Astrocyte of the cerebellum (primary cell): ENCODE data around the gene IER5L.
A peak's percentile ranks its signal among the peaks of the same experiment; 100 is the strongest.

ENCODE experiments used
- DNase-seq: peaks from one replicate; pipeline ENCODE4 v3.0.0-alpha.2; 2011; ENCODE audit warnings: low read depth
- H3K4me3 ChIP-seq: 2 replicates; pipeline ENCODE4 v1.5.1; 2011; ENCODE audit warnings: mild to moderate bottlenecking, low read depth, low read length, moderate library complexity
- CTCF ChIP-seq: IDR thresholded peaks from 2 replicates; pipeline ENCODE4 v1.5.1; 2012; ENCODE audit warnings: low read length, low read depth, moderate library complexity, mild to moderate bottlenecking; ENCODE audit errors: missing control alignments
- in situ Hi-C: cut with HindIII; loops from 2 replicates; pipeline ENCODE4 v1.10.0; 2017; ENCODE audit warnings: low sequenced_read_pairs

Gene IER5L

GRCh38 chr9:129174724-129175514 lies 3.1 kb downstream of the IER5L start:
- in situ Hi-C loops = loop anchor here (5.0 kb wide), 1 partner anchor 62 kb away; no protein-coding TSS in a partner anchor

GRCh38 chr9:129174102-129174723 lies 3.8 kb downstream of the IER5L start:
- DNase-seq = peak; percentile 86
- peak; percentile 98 for TF ChIP-seq CTCF
- in situ Hi-C loops = loop anchor here (5.0 kb wide), 1 partner anchor 63 kb away; no protein-coding TSS in a partner anchor
- H3K4me3 ChIP-seq = peak overlapping the region; percentile 94

More at GRCh38 chr9:129174724-129175514, 3.1 kb downstream of the IER5L start:
- peak; percentile 27 for TF ChIP-seq CTCF
- H3K4me3 ChIP-seq = peak overlapping the region; percentile 94
- peak; percentile 48 for DNase-seq

GRCh38 chr9:129173296-129174101 lies 4.6 kb downstream of the IER5L start:
- H3K4me3 ChIP-seq = peak overlapping the region; percentile 94
- no peak for DNase-seq
- in situ Hi-C loops = loop anchor here (5.0 kb wide), 1 partner anchor 64 kb away; no protein-coding TSS in a partner anchor
- TF ChIP-seq CTCF = no peak

- DNase-seq = no peak
- no peak for TF ChIP-seq CTCF
- H3K4me3 ChIP-seq = no peak overlapping the region
- in situ Hi-C loops = loop anchor here (5.0 kb wide), 1 partner anchor 64 kb away; no protein-coding TSS in a partner anchor
Observed at GRCh38 chr9:129172816-129173215, 5.2 kb downstream of the IER5L start.

GRCh38 chr9:129171993-129172751 lies 5.9 kb downstream of the IER5L start:
- in situ Hi-C loops = loop anchor here (5.0 kb wide), 1 partner anchor 65 kb away; no protein-coding TSS in a partner anchor
- no peak for DNase-seq
- no peak for TF ChIP-seq CTCF
- no peak overlapping the region for H3K4me3 ChIP-seq

DNA sequence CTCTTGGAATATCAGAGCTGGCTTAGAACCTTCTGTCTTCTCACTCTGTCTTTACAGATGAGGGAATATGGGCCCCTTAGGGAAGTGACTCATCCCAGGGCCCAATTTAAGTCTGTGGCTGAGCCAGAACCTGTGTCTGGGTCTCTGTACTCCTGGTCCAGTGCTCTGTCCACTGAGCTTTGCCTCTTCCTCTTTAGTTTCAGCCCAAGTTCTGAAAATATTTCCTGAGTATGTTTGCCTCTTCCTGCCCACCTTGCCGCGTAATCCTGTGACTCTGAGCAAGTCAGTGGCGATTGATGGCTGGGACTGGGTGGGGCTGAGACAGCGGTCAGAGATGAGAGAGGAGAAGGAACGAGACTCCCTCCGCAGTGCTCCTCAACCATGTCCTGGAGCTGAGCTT lies 7.8 kb downstream of the IER5L start:
- no peak for DNase-seq
- no peak for TF ChIP-seq CTCF
- in situ Hi-C loops = loop anchor here (5.0 kb wide), 1 partner anchor 67 kb away; no protein-coding TSS in a partner anchor
- no peak overlapping the region for H3K4me3 ChIP-seq
